BLaER1 treated with 17β-estradiol and CSF1 and Interleukin-3, amounts not matched to agents 10 nM and 100 nM (cell line): ENCODE measurements around the gene USP22.
A peak's percentile ranks its signal among the peaks of the same experiment; 100 is the strongest.

Source experiments
- H3K27ac ChIP-seq, 11 experiments: shearing (Covaris generic); formaldehyde crosslinking; 2 replicates each; pipeline ENCODE4 v1.8.1; 2022
- H3K27me3 ChIP-seq, 11 experiments: shearing (Covaris generic); formaldehyde crosslinking; 2 replicates each; pipeline ENCODE4 v1.8.1; 2022
- H3K36me3 ChIP-seq, 11 experiments: shearing (Covaris generic); formaldehyde crosslinking; 2 replicates each; pipeline ENCODE4 v1.8.1; 2022
- H3K4me1 ChIP-seq, 10 experiments: shearing (Covaris generic); formaldehyde crosslinking; 2 replicates each; pipeline ENCODE4 v1.8.1; 2022
- H3K4me2 ChIP-seq, 11 experiments: shearing (Covaris generic); formaldehyde crosslinking; 2 replicates each; pipeline ENCODE4 v1.8.1; 2022
- H3K4me3 ChIP-seq, 10 experiments: shearing (Covaris generic); formaldehyde crosslinking; 2 replicates each; pipeline ENCODE4 v1.8.1; 2022
- H3K9ac ChIP-seq, 11 experiments: shearing (Covaris generic); formaldehyde crosslinking; 2 replicates each; pipeline ENCODE4 v1.8.1; 2022
- H3K9me3 ChIP-seq, 11 experiments: shearing (Covaris generic); formaldehyde crosslinking; replicated peaks in 1 of 11; 2 replicates each; pipeline ENCODE4 v1.8.1; 2022
- H4K20me1 ChIP-seq, 11 experiments: shearing (Covaris generic); formaldehyde crosslinking; 2 replicates each; pipeline ENCODE4 v1.8.1; 2022
- Cebpa-rat ChIP-seq, 11 experiments: shearing (Covaris generic); IDR thresholded peaks; 2 replicates each; pipeline ENCODE4 v1.8.1; 2022

USP22 gene

GRCh38 chr17:21019976-21020586 lies 22.7 kb downstream of the USP22 start:
- H4K20me1 ChIP-seq = peaks cover 100% of the 10 kb centered on the region in 11 experiments
- peaks cover 98 to 100% (median 99%) of the 10 kb centered on the region in 11 experiments for H3K36me3 ChIP-seq
- H3K4me3 ChIP-seq = peak overlapping the region in 1 of 10 experiments; percentile 32; a peak in 1 of 20 replicates
- H3K27me3 ChIP-seq = no peaks in the 10 kb centered on the region
- no peaks in the 10 kb centered on the region for H3K9me3 ChIP-seq
- TF ChIP-seq Cebpa-rat (IDR thresholded peaks at IDR 0.05) = no peak
- H3K9ac ChIP-seq = peak overlapping the region in 2 of 11 experiments; percentile 21 to 48; a peak in 1 of 22 replicates
- peak overlapping the region in 9 of 11 experiments; percentile 8 to 84 (median 70); a peak in 14 of 22 replicates for H3K4me2 ChIP-seq
- peaks cover 30 to 61% (median 46%) of the 10 kb centered on the region in 10 experiments; a peak in 19 of 20 replicates for H3K4me1 ChIP-seq
- peak overlapping the region in 3 of 11 experiments; percentile 5 to 14 (median 9); a peak in 3 of 22 replicates for H3K27ac ChIP-seq

- no peak for TF ChIP-seq Cebpa-rat (IDR thresholded peaks at IDR 0.05)
- Histone ChIP-seq H3K4me3 (no peak overlapping the region), H3K27ac (no peak overlapping the region), H3K4me2 (no peak overlapping the region), H3K9ac (no peak overlapping the region), H3K4me1 (peaks cover 20 to 51% (median 35%) of the 10 kb centered on the region in 10 experiments; a peak in 19 of 20 replicates), H4K20me1 (peaks cover 100% of the 10 kb centered on the region in 11 experiments), H3K9me3 (no peaks in the 10 kb centered on the region), H3K36me3 (peaks cover 98 to 100% (median 99%) of the 10 kb centered on the region in 11 experiments), H3K27me3 (no peaks in the 10 kb centered on the region)
Measured at GRCh38 chr17:21018894-21019293, 23.9 kb downstream of the USP22 start.

- Histone ChIP-seq H3K27me3 (no peaks in the 10 kb centered on the region), H3K4me1 (peaks cover 14 to 41% (median 25%) of the 10 kb centered on the region in 10 experiments; a peak in 19 of 20 replicates), H3K36me3 (peaks cover 98 to 100% (median 99%) of the 10 kb centered on the region in 11 experiments), H3K4me2 (no peak overlapping the region), H3K9ac (no peak overlapping the region), H4K20me1 (peaks cover 100% of the 10 kb centered on the region in 11 experiments), H3K27ac (no peak overlapping the region), H3K4me3 (no peak overlapping the region), H3K9me3 (no peaks in the 10 kb centered on the region)
- no peak for TF ChIP-seq Cebpa-rat (IDR thresholded peaks at IDR 0.05)
Measured at GRCh38 chr17:21017861-21018260, 24.9 kb downstream of the USP22 start.

- Histone ChIP-seq H3K4me2 (no peak overlapping the region), H3K9me3 (no peaks in the 10 kb centered on the region), H3K27ac (no peak overlapping the region), H3K4me3 (no peak overlapping the region), H3K4me1 (peaks cover 12 to 35% (median 19%) of the 10 kb centered on the region in 10 experiments; a peak in 19 of 20 replicates), H3K27me3 (no peaks in the 10 kb centered on the region), H3K36me3 (peaks cover 98 to 100% (median 99%) of the 10 kb centered on the region in 11 experiments), H3K9ac (0 out of 22 replicates have a peak overlapping the region, but pooled peaks of 1 of the 11 experiments have one; percentile 2), H4K20me1 (peaks cover 100% of the 10 kb centered on the region in 11 experiments)
- no peak for TF ChIP-seq Cebpa-rat (IDR thresholded peaks at IDR 0.05)
Measured at GRCh38 chr17:21017256-21017655, 25.6 kb downstream of the USP22 start.

- Histone ChIP-seq H4K20me1 (peaks cover 100% of the 10 kb centered on the region in 11 experiments), H3K9me3 (no peaks in the 10 kb centered on the region), H3K4me2 (no peak overlapping the region), H3K36me3 (peaks cover 99 to 100% (median 100%) of the 10 kb centered on the region in 11 experiments), H3K4me1 (peaks cover 12 to 31% (median 16%) of the 10 kb centered on the region in 10 experiments; a peak in 19 of 20 replicates), H3K4me3 (no peak overlapping the region), H3K27me3 (no peaks in the 10 kb centered on the region), H3K27ac (no peak overlapping the region), H3K9ac (0 out of 22 replicates have a peak overlapping the region, but pooled peaks of 1 of the 11 experiments have one; percentile 2)
- TF ChIP-seq Cebpa-rat (IDR thresholded peaks at IDR 0.05) = no peak
Measured at GRCh38 chr17:21016826-21017225, 26.0 kb downstream of the USP22 start.

GRCh38 chr17:21015564-21015963 lies 27.2 kb downstream of the USP22 start:
- no peaks in the 10 kb centered on the region for H3K9me3 ChIP-seq
- H3K27ac ChIP-seq = no peak overlapping the region
- peaks cover 1 to 18% (median 3%) of the 10 kb centered on the region in 10 experiments; a peak in 19 of 20 replicates for H3K4me1 ChIP-seq
- peaks cover 100% of the 10 kb centered on the region in 11 experiments for H4K20me1 ChIP-seq
- no peak overlapping the region; a peak in 1 of 22 replicates for H3K9ac ChIP-seq
- H3K4me3 ChIP-seq = no peak overlapping the region
- H3K4me2 ChIP-seq = no peak overlapping the region
- no peaks in the 10 kb centered on the region for H3K27me3 ChIP-seq
- peaks cover 99 to 100% (median 100%) of the 10 kb centered on the region in 11 experiments for H3K36me3 ChIP-seq
- no peak for TF ChIP-seq Cebpa-rat (IDR thresholded peaks at IDR 0.05)

GRCh38 chr17:21014498-21014897 lies 28.3 kb downstream of the USP22 start:
- Histone ChIP-seq H3K36me3 (peaks cover 99 to 100% (median 100%) of the 10 kb centered on the region in 11 experiments), H3K9me3 (no peaks in the 10 kb centered on the region), H3K27ac (no peak overlapping the region), H3K4me2 (no peak overlapping the region), H3K4me1 (peaks cover 0 to 7% (median 0%) of the 10 kb centered on the region in 10 experiments; a peak in 6 of 20 replicates), H3K4me3 (no peak overlapping the region), H3K27me3 (no peaks in the 10 kb centered on the region), H3K9ac (peak overlapping the region in 1 of 11 experiments; percentile 6; a peak in 1 of 22 replicates), H4K20me1 (peaks cover 100% of the 10 kb centered on the region in 11 experiments)
- no peak for TF ChIP-seq Cebpa-rat (IDR thresholded peaks at IDR 0.05)

GRCh38 chr17:21013983-21014382 lies 28.8 kb downstream of the USP22 start:
- Histone ChIP-seq H3K9ac (no peak overlapping the region), H3K36me3 (peaks cover 99 to 100% (median 100%) of the 10 kb centered on the region in 11 experiments), H4K20me1 (peaks cover 100% of the 10 kb centered on the region in 11 experiments), H3K27me3 (no peaks in the 10 kb centered on the region), H3K9me3 (no peaks in the 10 kb centered on the region), H3K4me1 (peaks cover 0 to 6% (median 0%) of the 10 kb centered on the region in 10 experiments; a peak in 2 of 20 replicates), H3K4me2 (no peak overlapping the region), H3K4me3 (no peak overlapping the region), H3K27ac (no peak overlapping the region)
- TF ChIP-seq Cebpa-rat (IDR thresholded peaks at IDR 0.05) = no peak

DNA sequence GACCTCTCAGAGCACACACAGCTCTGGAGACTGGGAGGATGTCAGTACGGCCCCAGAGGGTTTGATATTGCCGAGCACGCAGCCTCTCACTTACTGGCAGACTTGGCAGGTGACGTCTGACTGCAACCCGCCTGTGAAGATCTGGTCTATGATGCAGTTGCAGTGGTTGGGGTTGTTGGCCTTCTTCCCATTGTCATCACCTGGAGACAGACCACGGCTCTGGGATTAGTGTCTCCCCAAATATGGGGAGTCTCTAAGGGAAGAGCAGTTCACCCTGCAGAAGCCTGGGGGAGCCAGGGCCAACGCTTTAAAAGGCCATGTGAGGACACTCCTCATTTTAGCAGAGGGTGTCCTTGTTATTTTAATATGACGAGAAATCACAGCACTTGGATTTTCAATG lies 30.1 kb downstream of the USP22 start:
- Histone ChIP-seq H3K4me1 (peaks cover 0 to 6% (median 0%) of the 10 kb centered on the region in 10 experiments; a peak in 1 of 20 replicates), H3K36me3 (peaks cover 99 to 100% (median 100%) of the 10 kb centered on the region in 11 experiments), H3K4me2 (no peak overlapping the region), H3K9ac (no peak overlapping the region), H3K27me3 (no peaks in the 10 kb centered on the region), H4K20me1 (peaks cover 100% of the 10 kb centered on the region in 11 experiments), H3K9me3 (no peaks in the 10 kb centered on the region), H3K4me3 (no peak overlapping the region), H3K27ac (no peak overlapping the region)
- no peak for TF ChIP-seq Cebpa-rat (IDR thresholded peaks at IDR 0.05)
